Measurements from ENCODE around the gene SNX33.

Gene SNX33

GRCh38 chr15:75641179-75641503 is 6.6 kb upstream of the SNX33 start:
- no peak for DNase-seq (ENCODE audit: low read depth in 2 of 2)

GRCh38 chr15:75641603-75642002 is 6.1 kb upstream of the SNX33 start:
- no peak for DNase-seq (ENCODE audit: low read depth in 2 of 2)

- no peak for DNase-seq (ENCODE audit: low read depth in 2 of 2)
These were observed 3.3 kb upstream of the SNX33 start for GRCh38 chr15:75644376-75644775.

- no peak for DNase-seq (ENCODE audit: low read depth in 2 of 2)
These were observed 1.4 kb upstream of the SNX33 start for GRCh38 chr15:75646112-75646943.

GRCh38 chr15:75646944-75647364 is 758 bp upstream of the SNX33 start:
- DNase-seq (ENCODE audit: low read depth in 2 of 2), result no peak

GRCh38 chr15:75648156-75649000 is 666 bp downstream of the SNX33 start:
- DNase-seq (ENCODE audit: low read depth in 2 of 2), result no peak

GRCh38 chr15:75649045-75649761 is 1.5 kb downstream of the SNX33 start:
- DNase-seq (ENCODE audit: low read depth in 2 of 2), result no peak

GRCh38 chr15:75649848-75650247 is 2.1 kb downstream of the SNX33 start:
- DNase-seq (ENCODE audit: low read depth in 2 of 2), result no peak

- DNase-seq (ENCODE audit: low read depth in 2 of 2), result no peak
These were observed 3.4 kb downstream of the SNX33 start for GRCh38 chr15:75650908-75651809.

GRCh38 chr15:75651810-75652543 is 4.3 kb downstream of the SNX33 start:
- DNase-seq (ENCODE audit: low read depth in 2 of 2), result no peak

- no peak for DNase-seq (ENCODE audit: low read depth in 2 of 2)
These were observed 5.7 kb downstream of the SNX33 start for GRCh38 chr15:75653347-75653913.

GRCh38 chr15:75654201-75654907 is 6.6 kb downstream of the SNX33 start:
- no peak for DNase-seq (ENCODE audit: low read depth in 2 of 2)

- DNase-seq (ENCODE audit: low read depth in 2 of 2), result no peak
These were observed 8.2 kb downstream of the SNX33 start for GRCh38 chr15:75655931-75656330.

- no peak for DNase-seq (ENCODE audit: low read depth in 2 of 2)
These were observed 8.6 kb downstream of the SNX33 start for GRCh38 chr15:75656331-75656730.

GRCh38 chr15:75656813-75657212 is 9.1 kb downstream of the SNX33 start:
- no peak for DNase-seq (ENCODE audit: low read depth in 2 of 2)

- no peak for DNase-seq (ENCODE audit: low read depth in 2 of 2)
These were observed 11.5 kb downstream of the SNX33 start for GRCh38 chr15:75659141-75659771.

GRCh38 chr15:75659928-75660645 is 12.4 kb downstream of the SNX33 start:
- DNase-seq (ENCODE audit: low read depth in 2 of 2), result no peak

- no peak for DNase-seq (ENCODE audit: low read depth in 2 of 2)
These were observed 13.5 kb downstream of the SNX33 start for GRCh38 chr15:75661100-75661755.

All from stimulated activated CD8-positive, alpha-beta memory T cell treated with anti-CD3 and anti-CD28 coated beads, Interleukin-7, amount 100 ng/mL, for 4 hours (primary cell).